ENCODE results near the gene MEGF10. TPM values are rescaled to one million over a fixed set of nuclear protein-coding genes. Genes with fewer than 3 reads are reported as not detected.
A peak's percentile ranks its signal among the peaks of the same experiment; 100 is the strongest.
"Not testable (repeated sequence)": the region's sequence is repeated elsewhere in the genome, so short reads cannot be mapped to it uniquely, and the experiment has no call there.

The MEGF10 gene
- total and polyA plus RNA-seq, 12 donors, result 0.94 to 45.1 (median 9.1) TPM

GRCh38 chr5:127306036-127306435, 15.4 kb downstream of the MEGF10 start:
- no peaks in the 10 kb centered on the region for H3K27me3 ChIP-seq
- H3K4me1 ChIP-seq (replicated peaks in 1 of 2), result no peaks in the 10 kb centered on the region
- H3K27ac ChIP-seq, result no peak overlapping the region
- WGBS, 4 donors, result 76 to 87% (median 83%) methylated on average over 3 of the region's 3 CpGs
- H3K4me3 ChIP-seq, result no peak overlapping the region
- intact Hi-C loops (cut with DNase I), result no loop called here
- TF ChIP-seq POLR2A (IDR thresholded peaks at IDR 0.05) (no peak), CTCF (IDR thresholded peaks at IDR 0.05) (no peak)
- H3K9me3 ChIP-seq (replicated peaks in 1 of 3), result no peaks in the 10 kb centered on the region
- DNase-seq, result no peak
- no peaks in the 10 kb centered on the region for H3K36me3 ChIP-seq (replicated peaks in 1 of 2)

- Histone ChIP-seq H3K27ac (peak overlapping the region in 1 of 5 donors; percentile 17), H3K36me3 (replicated peaks in 1 of 2) (no peaks in the 10 kb centered on the region), H3K4me1 (replicated peaks in 1 of 2) (no peaks in the 10 kb centered on the region), H3K4me3 (no peak overlapping the region), H3K9me3 (replicated peaks in 1 of 3) (no peaks in the 10 kb centered on the region), H3K27me3 (no peaks in the 10 kb centered on the region)
- no peak for DNase-seq
- 82 to 91% (median 90%) methylated on average over 8 of the region's 8 CpGs for WGBS, 4 donors
- intact Hi-C loops (cut with DNase I), result no loop called here
- TF ChIP-seq CTCF (IDR thresholded peaks at IDR 0.05) (no peak), POLR2A (IDR thresholded peaks at IDR 0.05) (no peak)
Observed at GRCh38 chr5:127306647-127307046, 16.1 kb downstream of the MEGF10 start.

- no peak for TF ChIP-seq CTCF (IDR thresholded peaks at IDR 0.05)
- no peak for TF ChIP-seq POLR2A (IDR thresholded peaks at IDR 0.05)
- no peaks in the 10 kb centered on the region for H3K4me1 ChIP-seq (replicated peaks in 1 of 2)
- H3K36me3 ChIP-seq (replicated peaks in 1 of 2), result no peaks in the 10 kb centered on the region
- no peak overlapping the region for H3K27ac ChIP-seq
- no peak for DNase-seq
- H3K27me3 ChIP-seq, result no peaks in the 10 kb centered on the region
- WGBS, 4 donors, result 84 to 93% (median 88%) methylated on average over 6 of the region's 6 CpGs
- intact Hi-C loops (cut with DNase I), result no loop called here
- H3K4me3 ChIP-seq, result no peak overlapping the region
- no peaks in the 10 kb centered on the region for H3K9me3 ChIP-seq (replicated peaks in 1 of 3)
Observed at GRCh38 chr5:127307868-127308267, 17.3 kb downstream of the MEGF10 start.

GRCh38 chr5:127308325-127308724, 17.7 kb downstream of the MEGF10 start:
- DNase-seq; intact Hi-C loops (cut with DNase I): not testable (repeated sequence)

GRCh38 chr5:127308945-127309344, 18.3 kb downstream of the MEGF10 start:
- Histone ChIP-seq H3K9me3 (replicated peaks in 1 of 3) (no peaks in the 10 kb centered on the region), H3K27ac (no peak overlapping the region), H3K36me3 (replicated peaks in 1 of 2) (no peaks in the 10 kb centered on the region), H3K4me1 (replicated peaks in 1 of 2) (no peaks in the 10 kb centered on the region), H3K27me3 (no peaks in the 10 kb centered on the region), H3K4me3 (no peak overlapping the region)
- no peak for DNase-seq
- TF ChIP-seq CTCF (IDR thresholded peaks at IDR 0.05), result no peak
- no peak for TF ChIP-seq POLR2A (IDR thresholded peaks at IDR 0.05)
- 66 to 82% (median 77%) methylated on average over 3 of the region's 3 CpGs for WGBS, 4 donors
- intact Hi-C loops (cut with DNase I), result no loop called here

More at GRCh38 chr5:127308325-127308724, 17.7 kb downstream of the MEGF10 start:
- not testable (repeated sequence) for H3K36me3 ChIP-seq (replicated peaks in 1 of 2); H3K27me3 ChIP-seq; H3K9me3 ChIP-seq (replicated peaks in 1 of 3); H3K27ac ChIP-seq; H3K4me3 ChIP-seq; H3K4me1 ChIP-seq (replicated peaks in 1 of 2)
- WGBS, 4 donors, result 91 to 97% (median 96%) methylated on average over 5 of the region's 7 CpGs
